Measurements from ENCODE around the gene PEAK3. TPM values are rescaled to one million over a fixed set of nuclear protein-coding genes. Genes with fewer than 3 reads are reported as not detected.

Gene PEAK3
- polyA plus RNA-seq, 2 donors: 0.02 to 0.06 TPM

DNA sequence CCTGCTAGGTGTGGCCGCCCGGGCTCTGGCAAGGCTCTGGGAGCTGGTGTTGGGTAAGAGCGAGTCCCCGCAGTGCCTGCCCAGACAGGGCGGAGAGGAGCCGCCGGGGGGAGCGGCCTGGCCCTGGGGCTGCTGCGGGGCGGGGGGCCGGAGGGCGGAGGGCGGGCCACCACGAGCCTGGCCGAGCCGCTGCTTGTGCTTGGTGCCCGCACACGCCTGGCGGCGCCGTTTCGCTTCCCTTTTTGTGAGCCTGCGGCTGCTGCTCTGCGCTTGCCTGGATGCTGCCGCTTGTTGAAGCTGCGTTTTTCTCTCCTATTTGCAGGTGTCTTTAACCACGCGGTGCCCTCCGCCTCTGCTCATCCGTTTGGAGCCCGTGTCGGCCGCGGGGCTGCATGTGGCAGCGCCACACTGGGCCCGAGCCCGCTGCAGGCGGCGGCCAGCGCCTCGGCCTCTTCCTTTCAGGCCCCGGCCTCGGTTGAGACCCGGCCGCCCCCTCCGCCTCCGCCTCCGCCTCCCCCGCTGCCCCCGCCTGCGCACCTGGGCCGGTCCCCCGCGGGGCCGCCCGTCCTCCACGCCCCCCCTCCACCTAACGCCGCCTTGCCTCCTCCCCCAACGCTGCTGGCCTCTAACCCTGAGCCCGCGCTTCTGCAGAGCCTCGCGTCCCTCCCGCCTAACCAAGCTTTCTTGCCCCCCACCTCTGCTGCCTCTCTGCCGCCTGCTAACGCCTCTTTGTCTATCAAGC, 54.4 kb downstream of the PEAK3 start:
- peaks cover 0 to 2% of the 10 kb centered on the region in 2 donors for H3K4me1 ChIP-seq (ENCODE audit: control insufficient read depth in 2 of 2, insufficient read depth in 2 of 2, low read length in 1 of 2)
- WGBS, 2 donors: 67 to 89% methylated on average over 49 to 67 of the region's 67 CpGs
- H3K27ac ChIP-seq (ENCODE audit: low read depth in 2 of 2, low read length in 1 of 2): peak overlapping the region in 1 of 2 donors; percentile 8
- no peak overlapping the region for H3K4me3 ChIP-seq (ENCODE audit: low read depth in 1 of 2, low read length in 2 of 2)
- H3K36me3 ChIP-seq (ENCODE audit: control insufficient read depth in 2 of 2, insufficient read depth in 2 of 2, low read length in 1 of 2): peaks cover 5 to 80% of the 10 kb centered on the region in 2 donors
- H3K27me3 ChIP-seq (ENCODE audit: control insufficient read depth in 1 of 2, insufficient read depth in 2 of 2, low read length in 2 of 2): no peaks in the 10 kb centered on the region
- H3K9me3 ChIP-seq (ENCODE audit: control insufficient read depth in 2 of 2, insufficient read depth in 1 of 2, low read depth in 1 of 2, low read length in 1 of 2): no peaks in the 10 kb centered on the region

DNA sequence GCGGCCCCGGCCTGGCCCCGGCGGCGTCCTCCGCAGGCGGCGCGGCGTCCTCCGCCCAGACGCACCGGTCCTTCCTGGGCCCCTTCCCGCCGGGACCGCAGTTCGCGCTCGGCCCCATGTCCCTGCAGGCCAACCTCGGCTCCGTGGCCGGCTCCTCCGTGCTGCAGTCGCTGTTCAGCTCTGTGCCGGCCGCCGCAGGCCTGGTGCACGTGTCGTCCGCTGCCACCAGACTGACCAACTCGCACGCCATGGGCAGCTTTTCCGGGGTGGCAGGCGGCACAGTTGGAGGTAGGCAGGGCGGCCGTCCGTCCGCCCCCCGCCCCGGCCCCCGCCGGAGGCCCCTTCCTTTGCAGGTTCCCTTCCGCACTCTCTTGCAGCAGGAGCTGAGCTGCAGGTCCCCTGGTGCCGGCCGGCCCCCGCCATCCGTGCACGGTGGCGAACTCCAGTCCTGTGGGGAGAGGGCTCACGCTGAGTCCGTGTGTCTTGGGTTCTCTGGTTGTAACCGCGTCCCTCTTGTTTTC, 55.1 kb downstream of the PEAK3 start:
- no peak overlapping the region for H3K4me3 ChIP-seq (ENCODE audit: low read depth in 1 of 2, low read length in 2 of 2)
- H3K36me3 ChIP-seq (ENCODE audit: control insufficient read depth in 2 of 2, insufficient read depth in 2 of 2, low read length in 1 of 2): peaks cover 5 to 80% of the 10 kb centered on the region in 2 donors
- 92 to 96% methylated on average over 52 to 53 of the region's 53 CpGs for WGBS, 2 donors
- no peaks in the 10 kb centered on the region for H3K9me3 ChIP-seq (ENCODE audit: control insufficient read depth in 2 of 2, insufficient read depth in 1 of 2, low read depth in 1 of 2, low read length in 1 of 2)
- H3K27ac ChIP-seq (ENCODE audit: low read depth in 2 of 2, low read length in 1 of 2): peak overlapping the region in 1 of 2 donors; percentile 8
- H3K4me1 ChIP-seq (ENCODE audit: control insufficient read depth in 2 of 2, insufficient read depth in 2 of 2, low read length in 1 of 2): peaks cover 0 to 2% of the 10 kb centered on the region in 2 donors
- H3K27me3 ChIP-seq (ENCODE audit: control insufficient read depth in 1 of 2, insufficient read depth in 2 of 2, low read length in 2 of 2): no peaks in the 10 kb centered on the region

GRCh38 chr19:2226051-2226839, 55.7 kb downstream of the PEAK3 start:
- no peak overlapping the region for H3K4me3 ChIP-seq (ENCODE audit: low read depth in 1 of 2, low read length in 2 of 2)
- no peaks in the 10 kb centered on the region for H3K9me3 ChIP-seq (ENCODE audit: control insufficient read depth in 2 of 2, insufficient read depth in 1 of 2, low read depth in 1 of 2, low read length in 1 of 2)
- 91 to 92% methylated on average over 42 to 59 of the region's 59 CpGs for WGBS, 2 donors
- no peak overlapping the region for H3K27ac ChIP-seq (ENCODE audit: low read depth in 2 of 2, low read length in 1 of 2)
- peaks cover 0 to 2% of the 10 kb centered on the region in 2 donors for H3K4me1 ChIP-seq (ENCODE audit: control insufficient read depth in 2 of 2, insufficient read depth in 2 of 2, low read length in 1 of 2)
- H3K27me3 ChIP-seq (ENCODE audit: control insufficient read depth in 1 of 2, insufficient read depth in 2 of 2, low read length in 2 of 2): no peaks in the 10 kb centered on the region
- H3K36me3 ChIP-seq (ENCODE audit: control insufficient read depth in 2 of 2, insufficient read depth in 2 of 2, low read length in 1 of 2): peaks cover 5 to 80% of the 10 kb centered on the region in 2 donors

DNA sequence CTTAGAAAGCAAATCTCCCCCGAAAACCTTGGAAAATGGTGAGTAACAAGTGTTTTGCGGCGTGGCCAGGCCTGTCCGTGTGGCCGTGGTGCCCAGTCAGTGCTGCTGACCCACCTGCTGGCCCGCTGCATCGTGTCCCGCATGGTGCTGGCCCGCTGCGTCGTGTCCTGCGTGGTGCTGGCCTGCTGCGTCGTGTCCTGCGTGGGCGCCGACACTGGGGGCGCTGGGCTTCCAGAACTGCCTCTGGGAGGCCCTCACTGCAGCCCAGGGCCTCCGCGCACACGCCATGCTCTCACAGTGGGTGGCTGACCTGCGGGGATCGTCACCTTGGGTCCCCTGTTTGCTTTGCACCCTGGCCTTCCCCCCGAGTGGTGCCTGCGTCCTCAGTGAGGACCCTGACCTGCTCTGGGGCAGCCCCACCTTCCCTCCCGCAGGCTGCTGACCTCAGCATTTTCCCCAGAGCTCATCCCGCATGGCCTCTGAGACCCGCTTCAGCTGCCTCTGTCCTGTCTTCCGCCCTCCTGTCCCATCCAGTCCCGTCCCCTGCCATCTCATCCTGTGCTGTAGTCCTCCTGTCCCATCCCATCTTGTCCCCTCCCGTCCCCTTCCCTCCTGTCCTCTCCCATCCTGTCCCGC, 56.4 kb downstream of the PEAK3 start:
- Histone ChIP-seq H3K9me3 (ENCODE audit: control insufficient read depth in 2 of 2, insufficient read depth in 1 of 2, low read depth in 1 of 2, low read length in 1 of 2) (no peaks in the 10 kb centered on the region), H3K36me3 (ENCODE audit: control insufficient read depth in 2 of 2, insufficient read depth in 2 of 2, low read length in 1 of 2) (peaks cover 5 to 78% of the 10 kb centered on the region in 2 donors), H3K27ac (ENCODE audit: low read depth in 2 of 2, low read length in 1 of 2) (no peak overlapping the region), H3K4me3 (ENCODE audit: low read depth in 1 of 2, low read length in 2 of 2) (no peak overlapping the region), H3K27me3 (ENCODE audit: control insufficient read depth in 1 of 2, insufficient read depth in 2 of 2, low read length in 2 of 2) (no peaks in the 10 kb centered on the region), H3K4me1 (ENCODE audit: control insufficient read depth in 2 of 2, insufficient read depth in 2 of 2, low read length in 1 of 2) (peaks cover 0 to 2% of the 10 kb centered on the region in 2 donors)
- WGBS, 2 donors: 95 to 96% methylated on average over 32 of the region's 32 CpGs

- no peak overlapping the region for H3K4me3 ChIP-seq (ENCODE audit: low read depth in 1 of 2, low read length in 2 of 2)
These were observed 57.1 kb downstream of the PEAK3 start for GRCh38 chr19:2224754-2225349.

More at GRCh38 chr19:2224754-2225349, 57.1 kb downstream of the PEAK3 start:
- Histone ChIP-seq H3K4me1 (ENCODE audit: control insufficient read depth in 2 of 2, insufficient read depth in 2 of 2, low read length in 1 of 2) (peaks cover 0 to 2% of the 10 kb centered on the region in 2 donors), H3K36me3 (ENCODE audit: control insufficient read depth in 2 of 2, insufficient read depth in 2 of 2, low read length in 1 of 2) (peaks cover 5 to 79% of the 10 kb centered on the region in 2 donors), H3K27me3 (ENCODE audit: control insufficient read depth in 1 of 2, insufficient read depth in 2 of 2, low read length in 2 of 2) (no peaks in the 10 kb centered on the region), H3K27ac (ENCODE audit: low read depth in 2 of 2, low read length in 1 of 2) (no peak overlapping the region), H3K9me3 (ENCODE audit: control insufficient read depth in 2 of 2, insufficient read depth in 1 of 2, low read depth in 1 of 2, low read length in 1 of 2) (no peaks in the 10 kb centered on the region)
- 72% methylated on average over 13 of the region's 13 CpGs for WGBS, 2 donors

Other genes with a start within 250 kb of the PEAK3 start
- 100 to 1,000 TPM; 167 to 244 TPM for gene MKNK2, start 230.9 kb downstream of the PEAK3 start, polyA plus RNA-seq
- 10 to 100 TPM; 11.0 to 12.4 TPM for gene MOB3A, start 185.8 kb downstream of the PEAK3 start, polyA plus RNA-seq
- gene IZUMO4, start 185.3 kb downstream of the PEAK3 start, polyA plus RNA-seq: 10 to 100 TPM in 1 of 2 donors, 1 to 10 TPM in 1; 6.4 to 16.0 TPM
- 10 to 100 TPM; 50.8 to 64.5 TPM for gene AP3D1, start 130.6 kb downstream of the PEAK3 start, polyA plus RNA-seq
- gene DOT1L, start 118.2 kb downstream of the PEAK3 start, polyA plus RNA-seq: 10 to 100 TPM in 1 of 2 donors, 1 to 10 TPM in 1; 7.6 to 17.9 TPM
- gene PLEKHJ1, start 45.8 kb downstream of the PEAK3 start, polyA plus RNA-seq: 10 to 100 TPM; 55.5 to 59.5 TPM
- gene SF3A2, start 45.4 kb downstream of the PEAK3 start, polyA plus RNA-seq: 10 to 100 TPM; 38.2 to 55.3 TPM
- gene AMH, start 32.9 kb downstream of the PEAK3 start, polyA plus RNA-seq: 1 to 10 TPM in 1 of 2 donors, under 1 TPM in 1; 0.55 to 2.5 TPM
- gene JSRP1, start 25.8 kb downstream of the PEAK3 start, polyA plus RNA-seq: under 1 TPM; 0.13 to 0.20 TPM
- under 1 TPM in 1 of 2 donors, not detected in 1; 0.02 TPM for gene LINGO3, start 26.0 kb upstream of the PEAK3 start, polyA plus RNA-seq
- 100 to 1,000 TPM; 223 to 245 TPM for gene LSM7, start 46.4 kb upstream of the PEAK3 start, polyA plus RNA-seq
- gene SPPL2B, start 46.5 kb upstream of the PEAK3 start, polyA plus RNA-seq: 10 to 100 TPM; 27.4 to 59.1 TPM
- under 1 TPM in 1 of 2 donors, not detected in 1; 0.04 TPM for gene TMPRSS9, start 78.1 kb upstream of the PEAK3 start, polyA plus RNA-seq
- gene TIMM13, start 145.4 kb upstream of the PEAK3 start, polyA plus RNA-seq: 10 to 100 TPM; 52.0 to 86.8 TPM
- 10 to 100 TPM; 23.2 to 32.3 TPM for gene LMNB2, start 174.8 kb upstream of the PEAK3 start, polyA plus RNA-seq
- 10 to 100 TPM; 37.6 to 62.6 TPM for gene GADD45B, start 194.0 kb upstream of the PEAK3 start, polyA plus RNA-seq